Measurements from ENCODE around the gene HIVEP1.

DNA sequence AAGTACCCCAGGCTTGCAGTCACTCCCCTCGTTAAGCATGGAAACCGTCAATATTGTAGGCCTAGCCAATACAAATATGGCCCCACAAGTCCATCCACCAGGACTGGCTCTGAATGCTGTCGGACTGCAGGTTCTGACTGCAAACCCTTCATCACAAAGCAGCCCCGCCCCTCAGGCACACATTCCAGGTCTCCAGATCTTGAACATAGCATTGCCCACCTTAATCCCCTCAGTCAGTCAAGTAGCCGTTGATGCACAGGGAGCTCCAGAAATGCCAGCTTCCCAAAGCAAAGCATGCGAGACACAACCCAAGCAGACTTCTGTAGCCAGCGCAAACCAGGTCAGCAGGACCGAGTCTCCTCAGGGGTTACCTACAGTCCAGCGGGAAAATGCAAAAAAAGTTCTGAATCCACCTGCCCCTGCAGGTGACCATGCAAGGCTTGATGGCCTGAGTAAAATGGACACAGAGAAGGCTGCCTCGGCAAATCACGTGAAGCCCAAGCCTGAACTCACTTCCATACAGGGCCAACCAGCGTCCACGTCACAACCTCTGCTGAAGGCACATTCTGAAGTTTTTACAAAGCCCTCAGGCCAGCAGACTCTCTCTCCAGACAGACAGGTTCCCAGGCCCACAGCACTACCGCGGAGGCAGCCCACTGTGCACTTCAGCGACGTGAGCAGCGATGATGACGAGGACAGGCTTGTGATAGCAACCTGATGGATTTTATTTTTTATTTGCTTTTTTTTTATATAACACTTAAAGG lies 151.8 kb downstream of the HIVEP1 start:
- TF ChIP-seq, protein P1, sequence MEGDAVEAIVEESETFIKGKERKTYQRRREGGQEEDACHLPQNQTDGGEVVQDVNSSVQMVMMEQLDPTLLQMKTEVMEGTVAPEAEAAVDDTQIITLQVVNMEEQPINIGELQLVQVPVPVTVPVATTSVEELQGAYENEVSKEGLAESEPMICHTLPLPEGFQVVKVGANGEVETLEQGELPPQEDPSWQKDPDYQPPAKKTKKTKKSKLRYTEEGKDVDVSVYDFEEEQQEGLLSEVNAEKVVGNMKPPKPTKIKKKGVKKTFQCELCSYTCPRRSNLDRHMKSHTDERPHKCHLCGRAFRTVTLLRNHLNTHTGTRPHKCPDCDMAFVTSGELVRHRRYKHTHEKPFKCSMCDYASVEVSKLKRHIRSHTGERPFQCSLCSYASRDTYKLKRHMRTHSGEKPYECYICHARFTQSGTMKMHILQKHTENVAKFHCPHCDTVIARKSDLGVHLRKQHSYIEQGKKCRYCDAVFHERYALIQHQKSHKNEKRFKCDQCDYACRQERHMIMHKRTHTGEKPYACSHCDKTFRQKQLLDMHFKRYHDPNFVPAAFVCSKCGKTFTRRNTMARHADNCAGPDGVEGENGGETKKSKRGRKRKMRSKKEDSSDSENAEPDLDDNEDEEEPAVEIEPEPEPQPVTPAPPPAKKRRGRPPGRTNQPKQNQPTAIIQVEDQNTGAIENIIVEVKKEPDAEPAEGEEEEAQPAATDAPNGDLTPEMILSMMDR (IDR thresholded peaks at IDR 0.05): no peak
- TF ChIP-seq POLR2A (IDR thresholded peaks at IDR 0.05): no peak

All from right lobe of liver (tissue), 4 donors.